ENCODE results near the gene SCN5A. TPM values are rescaled to one million over a fixed set of nuclear protein-coding genes. Genes with fewer than 3 reads are reported as not detected.
A peak's percentile ranks its signal among the peaks of the same experiment; 100 is the strongest.

The SCN5A gene
- polyA plus RNA-seq, 1 of the 3 experiments (the other 2 are of a cell fraction) = 0.18 TPM

GRCh38 chr3:38647217-38647970, 2.1 kb downstream of the SCN5A start:
- CTCF ChIA-PET = interaction anchor here (1.2 to 5.9 kb wide), 7 partner anchors 8 to 151 kb away, joined by 3 to 38 read pairs (median 7); partner anchors contain the start of gene EXOG
- POLR2A ChIA-PET = no interaction called here
- Histone ChIP-seq H3F3A (replicated peaks; ENCODE audit: insufficient read depth) (no peaks in the 10 kb centered on the region), H3K9me3 (no peaks in the 10 kb centered on the region), H3K27me3 (ENCODE audit: insufficient read depth) (peaks cover 12% of the 10 kb centered on the region; the same call in 1 of the 2 replicates), H3K4me2 (no peak overlapping the region), H3K9ac (no peak overlapping the region), H3K4me3 (ENCODE audit: low read depth in 2 of 2, low read length in 1 of 2) (no peak overlapping the region), H3K27ac (ENCODE audit: low read depth in 2 of 2, low read length in 1 of 2) (no peak overlapping the region), H2AFZ (ENCODE audit: low read depth) (no peak overlapping the region), H3K36me3 (replicated peaks in 1 of 2; ENCODE audit: control insufficient read depth in 1 of 2, insufficient read depth in 2 of 2, low read length in 1 of 2) (no peaks in the 10 kb centered on the region), H3K9me2 (no peaks in the 10 kb centered on the region), H3K4me1 (ENCODE audit: control insufficient read depth in 1 of 2, insufficient read depth in 2 of 2, low read depth in 1 of 2, low read length in 1 of 2) (peaks cover 0 to 11% of the 10 kb centered on the region in 2 experiments; a peak in 1 of 4 replicates), H4K20me1 (ENCODE audit: insufficient read depth) (no peaks in the 10 kb centered on the region), H3K79me2 (ENCODE audit: insufficient read depth) (no peaks in the 10 kb centered on the region)
- peak; percentile 4 for DNase-seq
- 76% methylated on average over 7 of the region's 7 CpGs for WGBS (ENCODE audit: low lambda C conversion rate)
- TF ChIP-seq SMC3 (IDR thresholded peaks at IDR 0.05; ENCODE audit: low read depth, low read length) (no peak), REST (IDR thresholded peaks at IDR 0.05; ENCODE audit: low read depth, low read length) (no peak), ELF1 (IDR thresholded peaks at IDR 0.05) (no peak), USF1 (IDR thresholded peaks at IDR 0.05; ENCODE audit: borderline replicate concordance, low read depth) (no peak), MEF2A (IDR thresholded peaks at IDR 0.05; ENCODE audit: borderline replicate concordance, low read depth) (no peak), IRF3 (IDR thresholded peaks at IDR 0.05; ENCODE audit: low read depth, low read length) (no peak), EZH2phosphoT487 (IDR thresholded peaks at IDR 0.05; ENCODE audit: borderline replicate concordance, low read depth) (no peak), TAF1 (IDR thresholded peaks at IDR 0.05; ENCODE audit: borderline replicate concordance, low read depth, low read length) (no peak), RFX5 (IDR thresholded peaks at IDR 0.05; ENCODE audit: low read length) (no peak), YY1 (IDR thresholded peaks at IDR 0.05; ENCODE audit: low read depth) (no peak), POLR2AphosphoS5 (IDR thresholded peaks at IDR 0.05; ENCODE audit: low read depth, low read length) (no peak), RCOR1 (IDR thresholded peaks at IDR 0.05; ENCODE audit: low read length) (no peak)

Measured in SK-N-SH (cell line).